ENCODE data around the gene GGT6.

GGT6 gene

DNA sequence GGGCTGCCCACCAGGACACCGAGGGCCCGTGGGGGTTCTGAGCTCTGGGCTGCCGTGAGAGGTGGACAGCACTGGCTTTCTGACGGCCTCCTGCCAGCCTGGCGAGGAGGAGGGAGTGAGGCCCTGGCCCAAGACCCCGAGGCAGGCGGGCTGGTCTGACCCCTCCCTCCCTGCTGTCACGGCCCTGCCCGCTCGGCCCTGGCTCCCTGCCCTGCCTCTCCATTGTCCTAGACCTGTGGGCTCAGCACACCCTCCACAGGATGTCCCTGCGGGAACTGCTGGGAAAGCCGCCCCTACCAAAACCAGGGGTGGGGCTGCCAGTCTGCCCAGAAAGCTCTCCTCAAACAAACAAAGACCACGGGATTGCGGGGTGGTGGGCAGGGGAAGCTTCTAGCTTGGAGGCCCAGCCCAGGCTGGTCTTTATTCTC lies 41.0 kb downstream of the GGT6 start:
- no peak for DNase-seq

DNA sequence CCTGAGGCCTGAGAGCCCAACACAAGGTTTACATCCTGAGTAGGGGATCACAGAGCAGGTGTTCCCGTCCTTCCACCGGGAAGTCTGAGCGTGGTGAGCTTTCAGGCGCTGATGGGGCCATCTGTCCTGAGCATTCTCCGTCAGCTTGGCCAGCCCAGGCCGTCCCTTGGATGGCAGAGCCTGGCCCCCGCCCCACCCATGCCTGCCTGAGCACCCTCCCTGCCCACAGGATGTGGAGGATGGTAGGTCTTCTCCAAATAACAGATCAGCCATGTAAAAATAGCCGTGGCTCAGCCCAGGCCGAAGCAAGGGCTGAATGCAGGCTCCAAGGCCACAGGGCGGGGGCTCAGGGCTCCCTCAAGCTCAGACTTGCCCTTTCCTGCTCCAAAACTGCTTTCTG lies 41.5 kb downstream of the GGT6 start:
- DNase-seq: no peak

DNA sequence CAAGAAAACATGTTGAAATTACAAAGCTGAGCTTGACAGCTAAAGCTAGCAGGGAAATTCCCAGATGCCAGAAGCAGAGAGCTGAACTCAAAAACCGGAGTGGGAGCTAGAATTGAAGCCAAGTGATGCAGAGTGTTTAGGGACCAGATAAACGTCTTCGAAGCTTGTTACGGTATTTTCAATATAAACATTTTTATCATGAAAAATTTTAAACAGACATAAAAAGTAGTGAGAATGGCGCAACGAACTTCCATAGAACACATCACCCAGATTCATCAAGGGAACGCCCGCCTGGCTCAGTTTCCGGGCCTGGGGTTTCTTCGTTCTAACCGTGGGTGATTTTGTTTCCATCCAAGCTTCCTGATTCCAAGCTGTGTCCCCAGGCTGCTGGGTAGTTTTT lies 43.6 kb downstream of the GGT6 start:
- DNase-seq: no peak

DNA sequence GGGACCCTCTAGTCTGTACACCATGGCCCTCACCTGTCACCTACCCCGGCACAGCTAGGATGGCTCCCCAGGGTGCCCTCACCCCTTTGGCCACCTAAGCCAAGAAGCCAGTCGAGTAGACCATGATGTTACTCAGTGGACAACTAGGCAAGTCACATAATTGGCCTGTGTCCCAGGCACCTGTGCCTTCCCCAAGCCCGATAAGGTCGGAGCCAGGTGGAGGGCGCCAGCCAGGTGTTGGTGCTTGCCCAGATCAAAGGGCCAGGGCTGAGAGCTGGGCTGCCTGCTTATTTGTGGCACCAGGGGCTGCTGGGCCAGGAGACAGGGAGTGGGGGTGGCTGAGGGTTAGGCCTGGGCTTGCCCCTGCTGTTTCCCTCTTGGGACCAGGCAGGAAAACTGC lies 44.9 kb downstream of the GGT6 start:
- DNase-seq: no peak

DNA sequence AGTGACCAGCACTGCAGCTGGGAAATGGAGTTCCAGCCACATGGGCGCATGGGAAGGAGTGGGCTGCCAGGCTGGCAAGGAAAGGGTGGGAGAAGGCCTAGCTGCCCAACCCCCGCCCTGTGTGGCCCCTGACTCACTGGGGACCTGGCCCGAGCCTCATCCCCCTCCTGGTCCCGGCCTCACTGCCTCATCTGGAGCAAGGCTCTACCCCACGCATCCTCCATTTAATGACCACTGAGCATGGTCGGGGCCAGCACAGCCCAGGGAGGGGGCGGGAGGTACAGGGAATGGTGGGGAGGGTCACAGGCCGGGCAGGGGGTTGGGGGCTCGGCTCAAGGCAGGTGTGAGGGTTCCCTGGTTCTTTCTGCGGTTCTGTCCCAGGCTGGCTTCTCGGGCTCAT lies 45.6 kb downstream of the GGT6 start:
- DNase-seq: no peak

DNA sequence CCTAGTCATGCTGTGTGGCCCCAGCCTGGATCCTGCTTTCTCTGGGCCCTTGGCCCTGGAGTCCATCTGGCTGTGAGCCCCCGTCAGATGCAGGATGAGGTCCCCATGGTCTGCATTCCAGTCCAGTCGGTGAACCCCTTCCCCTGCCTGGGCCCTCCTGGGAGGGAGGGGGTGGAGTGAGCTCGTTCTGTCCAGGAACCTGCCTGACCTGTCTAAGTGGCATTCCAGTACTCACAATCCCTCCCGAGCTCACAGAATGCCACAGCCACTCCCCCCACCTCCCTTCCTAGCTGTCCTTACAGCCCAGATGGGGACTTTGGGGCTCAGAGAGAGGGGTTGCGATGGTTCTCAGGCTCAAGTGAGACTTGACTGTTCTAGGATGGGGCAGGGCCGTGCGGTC lies 46.2 kb downstream of the GGT6 start:
- DNase-seq: no peak

DNA sequence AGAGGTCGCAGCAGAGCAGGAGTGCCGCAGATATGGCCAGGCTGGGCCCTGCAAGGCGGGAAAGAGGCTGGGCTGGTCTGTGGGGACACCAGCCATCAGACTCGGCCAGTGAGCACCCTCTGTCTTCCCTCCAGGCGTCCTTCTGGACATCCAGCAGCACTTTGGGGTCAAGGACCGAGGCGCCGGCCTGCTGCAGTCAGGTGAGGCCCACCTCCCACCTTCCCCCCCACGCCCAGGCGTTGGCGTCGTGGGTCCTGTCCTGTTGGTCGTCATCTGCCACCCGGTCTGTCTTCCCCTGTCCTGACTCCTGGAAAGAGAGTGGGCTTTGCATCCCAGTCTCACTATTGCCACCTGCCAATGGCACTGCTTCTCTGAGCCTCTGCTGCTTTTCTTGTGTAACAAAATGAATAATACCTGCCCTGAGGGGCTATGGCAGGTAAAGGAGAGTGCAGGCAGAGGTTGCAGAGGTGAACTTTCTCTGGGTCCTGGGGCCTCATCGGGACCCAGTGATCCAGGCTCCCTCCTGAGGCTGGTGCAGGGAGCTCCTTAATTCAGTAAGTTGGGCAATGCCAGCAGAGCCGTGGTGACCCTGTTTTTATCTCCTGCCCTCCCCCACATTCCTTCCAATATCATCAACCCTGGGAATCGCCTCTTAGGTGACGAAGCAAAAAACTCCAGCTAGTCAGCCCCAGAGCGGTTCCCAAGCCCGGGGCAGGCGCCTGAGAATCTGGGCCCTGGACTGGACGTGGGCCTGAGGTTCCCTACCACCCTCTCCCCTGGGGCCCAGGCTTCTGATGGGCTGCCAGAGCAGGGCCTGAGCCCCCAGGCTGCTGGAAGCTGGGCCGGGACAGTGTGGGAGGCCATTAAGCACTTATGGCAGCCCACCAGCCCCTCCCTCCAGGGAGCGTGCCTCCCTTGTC lies 47.0 kb downstream of the GGT6 start:
- DNase-seq: no peak

DNA sequence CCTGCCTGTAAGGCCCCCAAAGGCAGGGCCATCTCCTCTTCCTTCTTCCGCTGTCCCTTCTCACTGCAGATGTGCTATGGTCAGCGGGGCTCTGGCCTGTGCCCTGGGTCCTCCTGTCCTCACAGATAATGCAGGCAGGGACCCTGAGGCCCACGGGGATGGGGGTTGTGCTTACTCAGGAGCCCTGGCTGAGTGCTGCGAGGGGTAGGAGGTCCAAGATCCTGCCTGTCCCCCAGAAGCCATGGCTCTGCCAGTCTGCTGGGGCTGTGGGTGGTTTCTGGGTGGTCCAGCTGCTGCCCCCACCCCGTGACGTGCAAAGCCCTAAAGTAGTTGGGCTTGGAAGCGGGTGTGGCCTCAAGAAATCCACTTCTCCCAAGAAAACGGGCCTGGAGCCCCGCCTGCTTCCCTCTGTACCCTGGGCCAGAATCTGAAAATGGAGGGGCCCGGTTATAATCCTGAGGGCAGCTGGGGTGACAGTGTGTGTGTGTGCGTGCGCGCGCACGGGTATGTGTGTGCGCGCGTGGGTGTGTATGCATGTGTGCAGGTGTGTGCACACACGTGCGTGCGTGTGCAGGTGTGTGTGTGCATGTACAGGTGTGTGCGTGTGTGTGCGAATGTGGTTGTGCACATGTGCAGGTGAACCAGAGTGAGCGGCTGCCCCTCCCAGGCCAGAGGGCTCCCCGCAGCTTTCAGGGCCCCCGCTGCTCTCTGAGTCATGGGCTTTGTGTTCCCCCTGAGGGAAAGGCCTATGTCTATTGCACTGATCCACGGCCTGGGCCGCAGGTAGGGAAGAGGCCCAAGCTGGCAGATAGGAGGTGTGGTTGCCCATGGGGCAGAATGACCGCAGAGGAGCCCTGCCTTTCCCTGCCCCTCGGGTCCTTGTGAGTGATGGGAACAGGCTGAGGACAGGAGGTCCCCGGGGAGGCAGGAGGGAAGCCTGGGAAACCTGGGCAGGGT lies 47.9 kb downstream of the GGT6 start:
- DNase-seq: no peak

DNA sequence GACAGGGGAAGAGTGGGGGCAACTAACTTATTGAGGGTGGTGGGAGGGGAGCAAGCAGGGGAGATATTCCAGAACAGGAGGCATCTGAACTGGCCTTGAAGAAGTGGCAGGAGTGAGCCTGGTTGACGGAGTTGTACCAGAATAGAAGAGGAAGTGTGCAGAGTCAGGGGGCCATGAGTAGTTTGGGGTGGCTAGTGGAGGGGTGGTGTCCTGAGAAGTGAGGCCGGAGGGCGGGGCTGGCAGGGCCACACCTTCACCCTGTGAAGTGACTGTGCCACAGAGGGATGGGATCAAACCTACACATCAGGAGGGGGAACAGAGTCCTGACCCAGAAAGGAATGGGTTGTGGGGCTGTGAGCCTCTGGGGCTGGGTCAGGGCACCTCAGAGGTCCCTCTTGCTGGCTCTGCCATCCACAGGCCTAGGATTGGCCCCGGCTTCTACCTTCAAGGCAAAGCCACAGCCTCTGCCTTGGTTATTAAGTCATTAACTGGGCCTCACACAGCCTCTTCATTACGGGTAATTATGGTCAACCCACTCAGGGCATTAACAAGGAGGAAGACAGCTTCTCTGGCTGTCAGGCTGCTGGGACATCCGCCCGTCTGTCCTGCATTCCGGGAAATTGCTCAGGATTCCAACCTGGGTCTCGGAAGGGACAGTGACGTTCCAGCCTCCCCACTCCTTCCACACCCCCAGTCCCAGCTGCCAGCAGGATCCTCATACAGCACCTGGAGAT lies 49.0 kb downstream of the GGT6 start:
- DNase-seq: no peak

DNA sequence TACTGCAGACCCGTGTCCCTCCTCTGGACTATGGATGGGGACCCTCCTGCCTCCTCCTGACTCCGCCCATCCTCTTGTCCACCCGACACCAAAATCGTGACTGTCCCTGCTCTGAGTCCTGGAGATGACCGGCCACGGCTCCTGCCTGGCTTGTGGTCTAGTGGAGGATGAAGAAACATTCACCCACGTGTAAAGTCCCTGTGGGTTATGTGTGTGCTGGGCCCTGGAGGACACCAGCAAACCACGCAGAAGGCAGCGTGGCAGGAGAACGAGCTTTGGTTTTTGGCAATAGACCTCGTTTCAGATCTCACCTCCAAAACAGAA lies 49.8 kb downstream of the GGT6 start:
- no peak for DNase-seq

DNA sequence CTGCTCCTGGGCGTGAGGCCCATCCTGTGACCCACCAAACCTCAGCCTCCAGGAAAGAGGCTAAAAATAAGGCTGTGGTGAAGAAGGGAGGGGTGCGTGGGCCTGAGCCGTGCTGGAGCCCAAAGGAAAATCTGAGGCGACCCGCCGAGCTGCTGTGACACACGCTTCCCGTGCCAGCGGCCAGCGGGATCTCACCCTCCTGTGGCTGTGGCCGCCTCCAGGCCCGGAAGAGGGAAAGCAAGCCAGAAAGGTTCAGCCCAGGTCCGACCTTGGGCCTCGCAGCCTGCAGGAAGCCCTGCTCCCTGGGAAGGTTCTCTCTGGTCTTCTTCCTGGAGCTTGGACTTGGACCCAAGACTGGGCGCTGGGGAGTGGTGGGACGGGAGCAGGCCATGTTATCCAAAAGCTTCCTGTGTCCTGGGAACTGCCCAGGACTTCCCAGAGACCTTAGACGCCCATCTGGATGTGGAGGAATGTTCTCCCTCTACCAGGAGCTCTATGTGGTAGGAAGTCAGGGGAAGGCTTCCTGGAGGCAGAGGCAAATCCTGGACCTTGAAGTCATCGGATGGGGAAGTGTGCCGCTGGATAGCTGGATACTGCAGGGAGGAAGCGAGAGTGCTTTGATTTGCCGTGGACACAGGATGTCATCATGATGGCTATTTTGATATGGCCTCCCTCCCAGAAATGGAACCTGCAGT lies 50.3 kb downstream of the GGT6 start:
- no peak for DNase-seq

DNA sequence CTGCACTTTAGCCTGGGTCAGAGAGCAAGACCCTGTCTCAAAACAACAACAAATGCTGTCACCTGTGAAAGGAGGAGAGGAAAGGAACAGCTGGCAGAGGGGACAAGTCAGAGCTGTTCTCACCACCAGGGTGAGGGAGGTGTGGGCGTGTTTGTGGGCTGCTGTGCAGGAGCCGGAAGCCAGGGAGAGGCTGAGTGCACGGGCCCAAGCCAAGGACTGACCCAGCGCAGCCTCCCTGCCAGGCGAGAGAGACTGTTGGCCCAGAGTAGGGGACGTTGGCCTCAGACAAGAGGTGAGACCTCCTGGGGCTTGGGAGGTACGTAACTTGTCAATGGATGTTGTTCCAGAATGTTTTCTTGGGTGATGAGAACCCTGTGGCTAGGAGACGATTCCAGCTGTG lies 51.0 kb downstream of the GGT6 start:
- DNase-seq: no peak

DNA sequence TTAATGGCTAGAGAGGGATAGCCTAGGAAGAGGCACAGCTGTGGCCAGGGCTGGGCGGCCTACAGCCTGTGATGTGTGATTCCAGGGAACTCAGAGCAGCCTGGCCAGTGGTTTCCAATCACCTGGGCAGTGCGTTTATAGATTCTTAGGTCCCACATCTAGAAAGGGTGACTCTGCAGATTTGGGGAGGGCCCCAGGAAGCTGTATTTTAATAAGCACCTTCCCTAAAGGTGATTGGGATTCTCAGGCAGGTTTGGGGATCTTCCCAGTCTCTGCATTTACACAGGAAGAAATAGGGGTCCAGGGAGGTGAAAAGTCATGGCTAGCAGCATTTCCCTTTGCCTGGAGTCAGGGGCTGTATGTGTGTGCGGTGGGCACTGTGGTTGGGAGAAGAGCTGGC lies 52.2 kb downstream of the GGT6 start:
- DNase-seq: no peak

DNA sequence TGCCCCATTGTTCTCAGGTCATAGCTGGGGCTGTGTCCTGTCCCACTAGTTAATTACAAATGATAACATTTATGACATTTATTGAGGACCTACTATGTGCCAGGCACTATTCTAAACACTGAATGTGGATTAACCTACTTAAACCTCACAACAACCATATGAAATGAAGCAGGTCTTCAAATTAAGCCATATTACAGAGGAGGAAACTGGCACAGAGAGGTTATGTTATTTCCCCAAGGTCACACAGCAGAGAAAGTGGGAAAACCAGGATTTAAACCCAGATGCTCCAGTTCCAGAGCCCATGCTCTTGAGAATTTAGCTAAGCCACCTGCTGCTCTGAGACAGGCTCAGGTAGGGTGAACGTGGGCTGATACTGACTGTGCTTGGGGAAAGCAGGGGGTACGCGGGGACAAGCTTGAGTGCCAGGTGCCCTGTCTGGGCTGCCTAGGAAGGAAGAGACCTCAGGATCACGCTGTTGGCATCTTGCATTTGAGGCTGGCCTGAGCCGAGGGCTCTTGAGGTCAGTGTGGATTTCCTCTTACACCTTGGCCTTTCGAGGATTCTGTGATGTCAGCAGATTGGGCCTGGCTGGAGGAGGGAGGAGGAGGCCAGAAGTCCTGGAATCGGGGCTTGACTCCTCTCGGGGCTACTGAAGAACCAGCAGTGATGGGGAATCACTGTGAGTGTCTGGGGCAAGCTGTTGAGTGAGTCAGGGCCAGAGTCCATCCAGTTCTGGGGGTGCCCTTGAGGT lies 52.8 kb downstream of the GGT6 start:
- DNase-seq: no peak
